ELF-1 (cell line): ENCODE results near the gene ACSL1.

Experiments used
- DNase-seq: peaks from one replicate; pipeline ENCODE4 v3.0.0-alpha.2; 2016; ENCODE audit warnings: low read depth, low spot score

ACSL1 gene

GRCh38 chr4:184811526-184812198, 14.1 kb downstream of the ACSL1 start:
- no peak for DNase-seq

GRCh38 chr4:184810720-184811119, 15.0 kb downstream of the ACSL1 start:
- DNase-seq, result no peak

GRCh38 chr4:184808713-184809050, 17.1 kb downstream of the ACSL1 start:
- no peak for DNase-seq

GRCh38 chr4:184807797-184808712, 17.7 kb downstream of the ACSL1 start:
- peak; percentile 67 for DNase-seq

GRCh38 chr4:184807256-184807655, 18.5 kb downstream of the ACSL1 start:
- no peak for DNase-seq

- no peak for DNase-seq
Measured at GRCh38 chr4:184806711-184807110, 19.1 kb downstream of the ACSL1 start.

GRCh38 chr4:184806229-184806550, 19.6 kb downstream of the ACSL1 start:
- no peak for DNase-seq

- DNase-seq, result no peak
Measured at GRCh38 chr4:184805462-184806228, 20.1 kb downstream of the ACSL1 start.

GRCh38 chr4:184804621-184805020, 21.1 kb downstream of the ACSL1 start:
- no peak for DNase-seq

GRCh38 chr4:184803874-184804273, 21.9 kb downstream of the ACSL1 start:
- DNase-seq, result no peak

GRCh38 chr4:184803133-184803532, 22.6 kb downstream of the ACSL1 start:
- DNase-seq, result no peak

- no peak for DNase-seq
Measured at GRCh38 chr4:184802697-184803015, 23.1 kb downstream of the ACSL1 start.

GRCh38 chr4:184801781-184802696, 23.7 kb downstream of the ACSL1 start:
- no peak for DNase-seq

GRCh38 chr4:184798504-184798903, 27.3 kb downstream of the ACSL1 start:
- DNase-seq, result no peak

- no peak for DNase-seq
Measured at GRCh38 chr4:184796906-184797305, 28.9 kb downstream of the ACSL1 start.

- no peak for DNase-seq
Measured at GRCh38 chr4:184795214-184795844, 30.4 kb downstream of the ACSL1 start.

GRCh38 chr4:184794470-184794869, 31.3 kb downstream of the ACSL1 start:
- DNase-seq, result no peak

- no peak for DNase-seq
Measured at GRCh38 chr4:184793735-184794355, 31.9 kb downstream of the ACSL1 start.

GRCh38 chr4:184792950-184793555, 32.7 kb downstream of the ACSL1 start:
- no peak for DNase-seq

- DNase-seq, result no peak
Measured at GRCh38 chr4:184792334-184792733, 33.4 kb downstream of the ACSL1 start.
